HFFc6 (cell line): ENCODE measurements around the gene TMEM154. TPM values are rescaled to one million over a fixed set of nuclear protein-coding genes. Genes with fewer than 3 reads are reported as not detected.

Experiments used
- DNase-seq: peaks from one replicate; pipeline ENCODE4 v3.0.0-alpha.2; 2018
- H3K27ac Mint-ChIP-seq: 2 replicates; pipeline ENCODE4 v1.8.0; 2020; ENCODE audit warnings: mild to moderate bottlenecking, mixed read lengths
- H3K27me3 Mint-ChIP-seq: 2 replicates; pipeline ENCODE4 v1.8.0; 2021; ENCODE audit warnings: mild to moderate bottlenecking, moderate library complexity, mixed read lengths; ENCODE audit not compliant: insufficient read depth
- H3K36me3 Mint-ChIP-seq: 2 replicates; pipeline ENCODE4 v1.8.0; 2021; ENCODE audit warnings: low read depth, mixed read lengths
- H3K4me1 Mint-ChIP-seq: 2 replicates; pipeline ENCODE4 v1.8.0; 2020; ENCODE audit warnings: low read depth, mixed read lengths
- H3K4me3 Mint-ChIP-seq: 2 replicates; pipeline ENCODE4 v1.8.0; 2020; ENCODE audit warnings: mild to moderate bottlenecking, moderate library complexity, mixed read lengths
- H3K9me3 Mint-ChIP-seq: 2 replicates; pipeline ENCODE4 v1.8.0; 2020; ENCODE audit warnings: mild to moderate bottlenecking, mixed read lengths
- CTCF ChIP-seq: fragments of 200-600 bp; sonication (generic); IDR thresholded peaks from 2 replicates; pipeline ENCODE4 v1.5.0; 2021; ENCODE audit warnings: antibody characterized with exemption, mild to moderate bottlenecking
- total RNA-seq, 6 experiments: library from RNA; stranded (reverse); fragmentation: NEBNext Ultra II Directional; extraction: Animal tissue kit (Norgen Biotek cat#: 25700); gene quantifications; 2 replicates in 1 of 6; 3 replicates in 5 of 6; pipeline ENCODE4 v1.2.3, GENCODE V29; 2021

The TMEM154 gene
- total RNA-seq, 6 experiments from 2014 or later, result 0.23 to 4.0 (median 0.95) TPM

GRCh38 chr4:152571296-152571695 lies 108.5 kb downstream of the TMEM154 start:
- Mint-ChIP-seq H3K27ac (no peak overlapping the region), H3K36me3 (no peaks in the 10 kb centered on the region), H3K27me3 (peaks cover 15% of the 10 kb centered on the region), H3K4me3 (no peak overlapping the region), H3K4me1 (peaks cover 10% of the 10 kb centered on the region; the same call in 1 of the 2 replicates), H3K9me3 (no peaks in the 10 kb centered on the region)
- no peak for TF ChIP-seq CTCF
- no peak for DNase-seq

Other genes starting within 250 kb of the TMEM154 start
- gene FBXW7, start 143.9 kb downstream of the TMEM154 start, total RNA-seq, result 10 to 100 TPM; 17.4 to 26.1 (median 19.5) TPM
- gene TIGD4, start 99.7 kb upstream of the TMEM154 start, total RNA-seq, result under 1 TPM in 2 of 6 experiments, not detected in 4; 0.07 to 0.08 TPM
- gene ARFIP1, start 100.0 kb upstream of the TMEM154 start, total RNA-seq, result 10 to 100 TPM; 34.8 to 44.3 (median 37.7) TPM